H9 (cell line): ENCODE data around the gene MX2. TPM values are rescaled to one million over a fixed set of nuclear protein-coding genes. Genes with fewer than 3 reads are reported as not detected.

Experiments used
- DNase-seq: peaks from one replicate; pipeline ENCODE4 v3.0.0-alpha.2; 2017
- H2AFZ ChIP-seq: one replicate; pipeline ENCODE4 v1.6.1; 2013; ENCODE audit warnings: mild to moderate bottlenecking, low read length, control low read depth, moderate library complexity
- H2AK5ac ChIP-seq: 2 replicates; pipeline ENCODE4 v1.6.1; 2013; ENCODE audit warnings: low read length, control low read depth, mixed read lengths; ENCODE audit not compliant: insufficient read length
- H2BK120ac ChIP-seq: one replicate; pipeline ENCODE4 v1.6.1; 2013; ENCODE audit warnings: low read depth, mild to moderate bottlenecking, low read length, control low read depth, inconsistent platforms; ENCODE audit not compliant: poor library complexity, severe bottlenecking
- H2BK12ac ChIP-seq: 2 replicates; pipeline ENCODE4 v1.6.1; 2013; ENCODE audit warnings: low read length, control low read depth, mixed read lengths, low read depth; ENCODE audit not compliant: insufficient read length
- H2BK15ac ChIP-seq: 2 replicates; pipeline ENCODE4 v1.6.1; 2013; ENCODE audit warnings: low read depth, low read length, control low read depth
- H2BK20ac ChIP-seq: one replicate; pipeline ENCODE4 v1.6.1; 2013; ENCODE audit warnings: low read depth, mild to moderate bottlenecking, low read length, control low read depth, inconsistent platforms; ENCODE audit not compliant: poor library complexity, severe bottlenecking
- H2BK5ac ChIP-seq: 2 replicates; pipeline ENCODE4 v1.6.1; 2013; ENCODE audit warnings: low read length, control low read depth, mixed read lengths; ENCODE audit not compliant: insufficient read length
- H3K14ac ChIP-seq: 2 replicates; pipeline ENCODE4 v1.6.1; 2013; ENCODE audit warnings: low read length, control low read depth; ENCODE audit not compliant: insufficient read depth
- H3K18ac ChIP-seq: 2 replicates; pipeline ENCODE4 v1.6.1; 2013; ENCODE audit warnings: low read depth, mild to moderate bottlenecking, mixed read lengths, low read length, control low read depth; ENCODE audit not compliant: insufficient read length
- H3K23ac ChIP-seq: 2 replicates; pipeline ENCODE4 v1.6.1; 2013; ENCODE audit warnings: low read length, control low read depth, mixed read lengths, low read depth; ENCODE audit not compliant: insufficient read length
- H3K23me2 ChIP-seq: 2 replicates; pipeline ENCODE4 v1.6.1; 2013; ENCODE audit warnings: low read depth, mild to moderate bottlenecking, mixed read lengths, low read length, control low read depth; ENCODE audit not compliant: insufficient read length, poor library complexity, severe bottlenecking
- H3K27ac ChIP-seq: 2 replicates; pipeline ENCODE4 v1.5.1; 2013; ENCODE audit warnings: low read length, control low read depth, mixed read lengths, low read depth; ENCODE audit not compliant: insufficient read length
- H3K27me3 ChIP-seq: 2 replicates; pipeline ENCODE4 v1.6.1; 2013; ENCODE audit warnings: low read length, control low read depth, inconsistent platforms; ENCODE audit not compliant: insufficient read depth
- H3K4ac ChIP-seq: 2 replicates; pipeline ENCODE4 v1.6.1; 2013; ENCODE audit warnings: low read depth, mild to moderate bottlenecking, control low read depth, inconsistent platforms, low read length, moderate library complexity
- H3K4me1 ChIP-seq: 2 replicates; pipeline ENCODE4 v1.6.1; 2013; ENCODE audit warnings: low read length, control low read depth, inconsistent platforms; ENCODE audit not compliant: insufficient read depth
- H3K4me2 ChIP-seq: 2 replicates; pipeline ENCODE4 v1.6.1; 2013; ENCODE audit warnings: low read length, control low read depth, mixed read lengths; ENCODE audit not compliant: insufficient read length, insufficient read depth
- H3K56ac ChIP-seq: 2 replicates; pipeline ENCODE4 v1.6.1; 2013; ENCODE audit warnings: low read depth, mild to moderate bottlenecking, mixed read lengths, low read length, control low read depth; ENCODE audit not compliant: insufficient read length
- H3K79me1 ChIP-seq: 2 replicates; pipeline ENCODE4 v1.6.1; 2013; ENCODE audit warnings: low read depth, mild to moderate bottlenecking, moderate library complexity, low read length, control low read depth, inconsistent platforms; ENCODE audit not compliant: insufficient read depth, poor library complexity, severe bottlenecking
- H3K79me2 ChIP-seq: 2 replicates; pipeline ENCODE4 v1.6.1; 2013; ENCODE audit warnings: low read length, control low read depth, inconsistent platforms; ENCODE audit not compliant: insufficient read depth
- H3K9ac ChIP-seq: 2 replicates; pipeline ENCODE4 v1.6.1; 2013; ENCODE audit warnings: low read length, control low read depth, mixed read lengths; ENCODE audit not compliant: insufficient read length; ENCODE audit errors: extremely low read depth
- H3K9me3 ChIP-seq: one replicate; pipeline ENCODE4 v1.6.1; 2013; ENCODE audit warnings: low read depth, low read length, inconsistent platforms; ENCODE audit not compliant: control insufficient read depth
- H3T11ph ChIP-seq: one replicate; pipeline ENCODE4 v1.6.1; 2013; ENCODE audit warnings: mild to moderate bottlenecking, low read length, control low read depth, inconsistent platforms
- H4K20me1 ChIP-seq: one replicate; pipeline ENCODE4 v1.6.1; 2013; ENCODE audit not compliant: control insufficient read depth, insufficient read length, insufficient read depth
- H4K5ac ChIP-seq: 2 replicates; pipeline ENCODE4 v1.6.1; 2013; ENCODE audit warnings: low read depth, mild to moderate bottlenecking, mixed read lengths, low read length, control low read depth; ENCODE audit not compliant: insufficient read length
- H4K8ac ChIP-seq: replicated peaks from 2 replicates; pipeline ENCODE4 v1.6.1; 2013; ENCODE audit warnings: low read length, control low read depth, mixed read lengths, low read depth; ENCODE audit not compliant: insufficient read length
- H4K91ac ChIP-seq: 2 replicates; pipeline ENCODE4 v1.6.1; 2013; ENCODE audit warnings: low read depth, mild to moderate bottlenecking, moderate library complexity, mixed read lengths, low read length, control low read depth; ENCODE audit not compliant: insufficient read length
- H3K27ac Mint-ChIP-seq, 3 experiments: 2 replicates in 2 of 3; 3 replicates in 1 of 3; pipeline ENCODE4 v1.8.0; 2020 to 2021; ENCODE audit warnings: mixed read lengths in 3 of 3, mild to moderate bottlenecking in 1 of 3, moderate library complexity in 1 of 3
- H3K27me3 Mint-ChIP-seq: 2 replicates; pipeline ENCODE4 v1.8.0; 2021; ENCODE audit warnings: low read depth, mild to moderate bottlenecking, moderate library complexity, mixed read lengths
- H3K36me3 Mint-ChIP-seq, 3 experiments: 2 replicates in 2 of 3; 3 replicates in 1 of 3; pipeline ENCODE4 v1.8.0; 2020 to 2021; ENCODE audit warnings: low read depth in 3 of 3, mixed read lengths in 3 of 3; ENCODE audit not compliant: insufficient read depth in 1 of 3
- H3K4me1 Mint-ChIP-seq, 2 experiments: 2 replicates each; pipeline ENCODE4 v1.8.0; 2020; ENCODE audit warnings: mixed read lengths in 2 of 2
- H3K4me3 Mint-ChIP-seq, 2 experiments: 2 replicates in 1 of 2; 3 replicates in 1 of 2; pipeline ENCODE4 v1.8.0; 2020 to 2021; ENCODE audit warnings: mild to moderate bottlenecking in 2 of 2, mixed read lengths in 2 of 2, moderate library complexity in 1 of 2
- H3K9me3 Mint-ChIP-seq, 2 experiments: 2 replicates in 1 of 2; 3 replicates in 1 of 2; pipeline ENCODE4 v1.8.0; 2020; ENCODE audit warnings: mild to moderate bottlenecking in 2 of 2, mixed read lengths in 2 of 2, moderate library complexity in 1 of 2
- CTCF ChIP-seq: fragments of 200-600 bp; sonication (generic); conservative IDR thresholded peaks from 3 replicates; pipeline ENCODE4 v1.8.0; 2021; ENCODE audit warnings: antibody characterized with exemption, mild to moderate bottlenecking
- WGBS: extraction: QIAGEN DNeasy Blood & Tissue Kit; methylation state at CpG from one replicate; pipeline ENCODE4 v1.1.7; 2013; ENCODE audit warnings: missing lambda C conversion rate, low lambda C conversion rate, mixed read lengths; ENCODE audit not compliant: insufficient read length; ENCODE audit errors: extremely low coverage; 5-methylcytosine and 5-hydroxymethylcytosine counted together
- total RNA-seq: library from RNA; stranded (reverse); gene quantifications from 2 replicates; pipeline ENCODE4 v1.2.1, GENCODE V29; 2021

MX2 gene
- total RNA-seq, 1 experiment from 2014 or later = 1.8 TPM

- Histone ChIP-seq H3K56ac (no peak overlapping the region), H4K8ac (no peak overlapping the region), H2BK20ac (no peak overlapping the region), H3K27ac (no peak overlapping the region), H3K23ac (no peak overlapping the region), H2AFZ (no peak overlapping the region), H3K79me2 (no peaks in the 10 kb centered on the region), H2BK12ac (no peak overlapping the region), H2BK15ac (no peak overlapping the region), H3K79me1 (no peaks in the 10 kb centered on the region), H4K20me1 (no peaks in the 10 kb centered on the region), H4K91ac (no peak overlapping the region), H3K4me1 (no peaks in the 10 kb centered on the region; the same call in 1 of the 2 replicates), H3K23me2 (no peaks in the 10 kb centered on the region), H3K14ac (no peak overlapping the region; the same call in 1 of the 2 replicates), H2BK5ac (no peak overlapping the region), H3K4ac (no peak overlapping the region), H2BK120ac (no peak overlapping the region), H3K9me3 (no peaks in the 10 kb centered on the region), H3K18ac (no peak overlapping the region), H4K5ac (no peak overlapping the region), H3K27me3 (no peaks in the 10 kb centered on the region), H3T11ph (no peak overlapping the region), H3K9ac (no peak overlapping the region), H3K4me2 (no peak overlapping the region), H2AK5ac (no peak overlapping the region)
- no peak for TF ChIP-seq CTCF
- no CpG with 5 or more reads among the region's 22 CpGs for WGBS
- no peak for DNase-seq
- Mint-ChIP-seq H3K36me3 (peaks cover 9 to 13% (median 13%) of the 10 kb centered on the region in 3 experiments), H3K27me3 (no peaks in the 10 kb centered on the region), H3K4me1 (peaks cover 46% of the 10 kb centered on the region in 2 experiments), H3K27ac (no peak overlapping the region), H3K9me3 (peaks cover 11% of the 10 kb centered on the region in 2 experiments), H3K4me3 (no peak overlapping the region)
These were observed 96.7 kb downstream of the MX2 start for GRCh38 chr21:41458559-41458958.

Other genes with a start within 250 kb of the MX2 start
- 8.0 and 8.3 TPM in 2 replicates for gene BACE2, start 193.9 kb upstream of the MX2 start, total RNA-seq
- 4.0 and 5.0 TPM in 2 replicates for gene FAM3B, start 45.2 kb upstream of the MX2 start, total RNA-seq
- 5.1 and 6.3 TPM in 2 replicates for gene MX1, start 64.2 kb downstream of the MX2 start, total RNA-seq
- gene TMPRSS2, start 146.1 kb downstream of the MX2 start, total RNA-seq = 10.2 and 12.1 TPM in 2 replicates